ENCODE results near the gene IFT80. TPM values are rescaled to one million over a fixed set of nuclear protein-coding genes. Genes with fewer than 3 reads are reported as not detected.
A peak's percentile ranks its signal among the peaks of the same experiment; 100 is the strongest.

The IFT80 gene
- total RNA-seq, 1 experiment from 2014 or later = 20.2 TPM

DNA sequence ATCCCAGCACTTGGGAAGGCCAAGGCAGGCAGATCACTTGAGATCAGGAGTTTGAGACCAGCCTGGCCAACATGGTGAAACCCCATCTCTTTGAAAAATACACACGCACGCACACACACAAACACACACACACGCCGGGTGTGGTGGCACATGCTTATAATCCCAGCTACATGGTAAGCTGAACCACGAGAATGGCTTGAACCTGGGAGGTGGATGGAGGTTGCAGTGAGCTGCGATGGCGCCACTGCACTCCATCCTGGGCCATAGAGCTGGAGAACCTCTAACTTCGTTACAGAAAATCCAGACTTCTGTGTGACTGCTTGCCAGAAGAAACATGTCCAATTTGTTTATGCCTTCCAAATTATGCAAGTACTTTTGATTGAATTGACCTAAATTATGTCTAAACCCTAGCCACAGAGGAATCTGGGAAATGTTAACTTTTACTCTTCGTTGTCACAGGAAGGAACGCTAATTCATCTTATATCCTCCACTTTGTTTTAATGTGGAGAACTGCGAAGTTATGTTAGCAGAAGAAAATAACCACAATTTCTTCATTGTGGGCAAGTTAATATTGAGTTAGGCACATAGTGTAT lies 28.9 kb upstream of the IFT80 start:
- intact Hi-C loops (cut with micrococcal nuclease; ENCODE audit: unreplicated experiment) = no loop called here
- no peaks in the 10 kb centered on the region for H3K4me1 ChIP-seq (ENCODE audit: insufficient read depth, low read length, poor library complexity, severe bottlenecking)
- ChIA-PET CTCF (no interaction called here), POLR2A (ENCODE audit: low non-redundant PET) (no interaction called here)
- no peak overlapping the region for H3K27ac ChIP-seq (ENCODE audit: low read depth, low read length, poor library complexity, severe bottlenecking)
- no peaks in the 10 kb centered on the region for H3K27me3 ChIP-seq (replicated peaks; ENCODE audit: insufficient read depth, low read depth, low read length, poor library complexity)
- TF ChIP-seq, protein P1, sequence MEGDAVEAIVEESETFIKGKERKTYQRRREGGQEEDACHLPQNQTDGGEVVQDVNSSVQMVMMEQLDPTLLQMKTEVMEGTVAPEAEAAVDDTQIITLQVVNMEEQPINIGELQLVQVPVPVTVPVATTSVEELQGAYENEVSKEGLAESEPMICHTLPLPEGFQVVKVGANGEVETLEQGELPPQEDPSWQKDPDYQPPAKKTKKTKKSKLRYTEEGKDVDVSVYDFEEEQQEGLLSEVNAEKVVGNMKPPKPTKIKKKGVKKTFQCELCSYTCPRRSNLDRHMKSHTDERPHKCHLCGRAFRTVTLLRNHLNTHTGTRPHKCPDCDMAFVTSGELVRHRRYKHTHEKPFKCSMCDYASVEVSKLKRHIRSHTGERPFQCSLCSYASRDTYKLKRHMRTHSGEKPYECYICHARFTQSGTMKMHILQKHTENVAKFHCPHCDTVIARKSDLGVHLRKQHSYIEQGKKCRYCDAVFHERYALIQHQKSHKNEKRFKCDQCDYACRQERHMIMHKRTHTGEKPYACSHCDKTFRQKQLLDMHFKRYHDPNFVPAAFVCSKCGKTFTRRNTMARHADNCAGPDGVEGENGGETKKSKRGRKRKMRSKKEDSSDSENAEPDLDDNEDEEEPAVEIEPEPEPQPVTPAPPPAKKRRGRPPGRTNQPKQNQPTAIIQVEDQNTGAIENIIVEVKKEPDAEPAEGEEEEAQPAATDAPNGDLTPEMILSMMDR (conservative IDR thresholded peaks at IDR 0.05; ENCODE audit: low read depth, low read length) = no peak
- TF ChIP-seq EZH2 (IDR thresholded peaks at IDR 0.05; ENCODE audit: borderline replicate concordance, low read depth, low read length, poor library complexity, severe bottlenecking) = no peak
- no peak for DNase-seq (ENCODE audit: low spot score)
- H3K36me3 ChIP-seq (ENCODE audit: insufficient read depth, low read length, poor library complexity, severe bottlenecking) = peaks cover 100% of the 10 kb centered on the region
- H3K9me3 ChIP-seq (ENCODE audit: low read depth, low read length, poor library complexity, severe bottlenecking) = no peaks in the 10 kb centered on the region
- no peak overlapping the region for H3K4me3 ChIP-seq (ENCODE audit: low read depth, low read length, poor library complexity, severe bottlenecking)
- BruUV-seq (replicated peaks) = no TSS peak

GRCh38 chr3:160417311-160417710 lies 18.3 kb upstream of the IFT80 start:
- Histone ChIP-seq H3K4me3 (ENCODE audit: low read depth, low read length, poor library complexity, severe bottlenecking) (no peak overlapping the region), H3K4me1 (ENCODE audit: insufficient read depth, low read length, poor library complexity, severe bottlenecking) (no peaks in the 10 kb centered on the region), H3K36me3 (ENCODE audit: insufficient read depth, low read length, poor library complexity, severe bottlenecking) (peaks cover 100% of the 10 kb centered on the region), H3K27ac (ENCODE audit: low read depth, low read length, poor library complexity, severe bottlenecking) (no peak overlapping the region), H3K27me3 (replicated peaks; ENCODE audit: insufficient read depth, low read depth, low read length, poor library complexity) (no peaks in the 10 kb centered on the region), H3K9me3 (ENCODE audit: low read depth, low read length, poor library complexity, severe bottlenecking) (no peaks in the 10 kb centered on the region)
- no peak for DNase-seq (ENCODE audit: low spot score)
- ChIA-PET POLR2A (ENCODE audit: low non-redundant PET) (no interaction called here), CTCF (no interaction called here)
- BruUV-seq (replicated peaks) = no TSS peak
- no peak for TF ChIP-seq EZH2 (IDR thresholded peaks at IDR 0.05; ENCODE audit: borderline replicate concordance, low read depth, low read length, poor library complexity, severe bottlenecking)
- TF ChIP-seq, protein P1 (conservative IDR thresholded peaks at IDR 0.05; ENCODE audit: low read depth, low read length) = no peak
- intact Hi-C loops (cut with micrococcal nuclease; ENCODE audit: unreplicated experiment) = no loop called here

DNA sequence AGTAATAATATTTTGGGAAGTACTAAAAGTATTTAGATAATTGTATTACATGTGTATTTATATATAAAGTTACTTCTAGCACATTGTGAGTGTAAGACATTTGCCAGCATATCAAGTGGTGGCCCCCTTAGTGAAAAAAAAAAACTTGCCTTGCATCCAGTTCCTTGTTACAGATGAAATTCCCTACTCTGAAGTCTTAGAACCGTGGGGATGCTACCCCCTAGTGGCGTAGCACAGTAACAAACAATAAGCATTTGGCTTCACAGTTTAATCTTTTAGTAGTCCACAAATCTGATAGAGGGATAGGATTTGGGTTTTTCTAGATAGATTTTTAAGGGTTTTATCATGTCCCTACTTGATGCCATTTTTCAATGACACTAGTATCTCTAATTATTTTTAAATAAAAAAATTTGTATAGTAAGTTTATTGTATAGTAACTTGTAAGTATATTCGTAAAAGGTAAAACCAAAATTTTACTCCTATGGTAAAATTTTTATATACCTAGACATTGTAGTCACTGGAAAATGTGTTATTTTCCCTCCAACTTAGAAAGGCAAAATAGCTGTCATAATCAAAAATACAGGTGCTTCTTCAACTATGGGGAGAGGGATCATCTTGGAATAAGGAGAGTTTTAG lies 14.7 kb upstream of the IFT80 start:
- H3K36me3 ChIP-seq (ENCODE audit: insufficient read depth, low read length, poor library complexity, severe bottlenecking) = peaks cover 96% of the 10 kb centered on the region
- POLR2A ChIA-PET (ENCODE audit: low non-redundant PET) = no interaction called here
- H3K4me1 ChIP-seq (ENCODE audit: insufficient read depth, low read length, poor library complexity, severe bottlenecking) = no peaks in the 10 kb centered on the region
- BruUV-seq (replicated peaks) = no TSS peak
- no peaks in the 10 kb centered on the region for H3K27me3 ChIP-seq (replicated peaks; ENCODE audit: insufficient read depth, low read depth, low read length, poor library complexity)
- no peaks in the 10 kb centered on the region for H3K9me3 ChIP-seq (ENCODE audit: low read depth, low read length, poor library complexity, severe bottlenecking)
- no peak for TF ChIP-seq EZH2 (IDR thresholded peaks at IDR 0.05; ENCODE audit: borderline replicate concordance, low read depth, low read length, poor library complexity, severe bottlenecking)
- TF ChIP-seq, protein P1 (conservative IDR thresholded peaks at IDR 0.05; ENCODE audit: low read depth, low read length) = peak; percentile 84
- peak; percentile 81 for DNase-seq (ENCODE audit: low spot score)
- no peak overlapping the region for H3K27ac ChIP-seq (ENCODE audit: low read depth, low read length, poor library complexity, severe bottlenecking)
- intact Hi-C loops (cut with micrococcal nuclease; ENCODE audit: unreplicated experiment) = loop anchor here (5.0 kb wide), 2 partner anchors 251 to 381 kb away; no protein-coding TSS in a partner anchor
- no peak overlapping the region for H3K4me3 ChIP-seq (ENCODE audit: low read depth, low read length, poor library complexity, severe bottlenecking)
- CTCF ChIA-PET = interaction anchor here (0.7 to 1.0 kb wide), 2 partner anchors 28 to 381 kb away, joined by 5 to 8 read pairs; no protein-coding TSS in a partner anchor

All from A673 (cell line).